ENCODE data around the gene IGSF9. TPM values are rescaled to one million over a fixed set of nuclear protein-coding genes. Genes with fewer than 3 reads are reported as not detected.

The IGSF9 gene
- polyA plus RNA-seq, 1 donor from 2014 or later = 11.8 TPM

DNA sequence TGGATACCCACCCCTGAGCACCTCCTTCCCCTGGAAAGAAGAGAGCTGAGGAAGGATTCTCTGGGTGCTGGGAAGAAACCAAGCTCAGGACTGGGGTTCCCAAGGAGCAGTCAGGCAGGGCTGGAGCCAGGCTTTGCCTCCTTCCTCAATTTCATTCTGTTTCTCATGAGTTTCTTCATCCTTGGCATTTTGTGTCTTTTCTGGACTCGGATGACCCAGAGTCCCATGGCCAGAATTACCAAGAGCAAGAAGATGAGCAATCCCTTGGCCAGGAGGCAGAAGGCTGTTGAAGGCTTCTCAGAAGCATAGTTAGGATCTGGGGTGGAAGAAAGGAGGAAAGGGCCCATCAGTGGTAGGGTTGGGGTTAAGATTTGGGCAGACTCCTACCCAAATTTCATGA is 6.1 kb upstream of the IGSF9 start:
- no peaks in the 10 kb centered on the region for H3F3A ChIP-seq (ENCODE audit: insufficient read depth, low read length, poor library complexity, severe bottlenecking)
- H3K79me2 ChIP-seq (replicated peaks; ENCODE audit: insufficient read depth, low read length) = no peaks in the 10 kb centered on the region
- H3K9me2 ChIP-seq (ENCODE audit: insufficient read depth, low read length) = no peaks in the 10 kb centered on the region
- TF ChIP-seq, protein P1, sequence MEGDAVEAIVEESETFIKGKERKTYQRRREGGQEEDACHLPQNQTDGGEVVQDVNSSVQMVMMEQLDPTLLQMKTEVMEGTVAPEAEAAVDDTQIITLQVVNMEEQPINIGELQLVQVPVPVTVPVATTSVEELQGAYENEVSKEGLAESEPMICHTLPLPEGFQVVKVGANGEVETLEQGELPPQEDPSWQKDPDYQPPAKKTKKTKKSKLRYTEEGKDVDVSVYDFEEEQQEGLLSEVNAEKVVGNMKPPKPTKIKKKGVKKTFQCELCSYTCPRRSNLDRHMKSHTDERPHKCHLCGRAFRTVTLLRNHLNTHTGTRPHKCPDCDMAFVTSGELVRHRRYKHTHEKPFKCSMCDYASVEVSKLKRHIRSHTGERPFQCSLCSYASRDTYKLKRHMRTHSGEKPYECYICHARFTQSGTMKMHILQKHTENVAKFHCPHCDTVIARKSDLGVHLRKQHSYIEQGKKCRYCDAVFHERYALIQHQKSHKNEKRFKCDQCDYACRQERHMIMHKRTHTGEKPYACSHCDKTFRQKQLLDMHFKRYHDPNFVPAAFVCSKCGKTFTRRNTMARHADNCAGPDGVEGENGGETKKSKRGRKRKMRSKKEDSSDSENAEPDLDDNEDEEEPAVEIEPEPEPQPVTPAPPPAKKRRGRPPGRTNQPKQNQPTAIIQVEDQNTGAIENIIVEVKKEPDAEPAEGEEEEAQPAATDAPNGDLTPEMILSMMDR (IDR thresholded peaks at IDR 0.05; ENCODE audit: poor library complexity, severe bottlenecking) = no peak
- no peak for TF ChIP-seq RAD21 (conservative IDR thresholded peaks at IDR 0.05)
- TF ChIP-seq, protein P2, sequence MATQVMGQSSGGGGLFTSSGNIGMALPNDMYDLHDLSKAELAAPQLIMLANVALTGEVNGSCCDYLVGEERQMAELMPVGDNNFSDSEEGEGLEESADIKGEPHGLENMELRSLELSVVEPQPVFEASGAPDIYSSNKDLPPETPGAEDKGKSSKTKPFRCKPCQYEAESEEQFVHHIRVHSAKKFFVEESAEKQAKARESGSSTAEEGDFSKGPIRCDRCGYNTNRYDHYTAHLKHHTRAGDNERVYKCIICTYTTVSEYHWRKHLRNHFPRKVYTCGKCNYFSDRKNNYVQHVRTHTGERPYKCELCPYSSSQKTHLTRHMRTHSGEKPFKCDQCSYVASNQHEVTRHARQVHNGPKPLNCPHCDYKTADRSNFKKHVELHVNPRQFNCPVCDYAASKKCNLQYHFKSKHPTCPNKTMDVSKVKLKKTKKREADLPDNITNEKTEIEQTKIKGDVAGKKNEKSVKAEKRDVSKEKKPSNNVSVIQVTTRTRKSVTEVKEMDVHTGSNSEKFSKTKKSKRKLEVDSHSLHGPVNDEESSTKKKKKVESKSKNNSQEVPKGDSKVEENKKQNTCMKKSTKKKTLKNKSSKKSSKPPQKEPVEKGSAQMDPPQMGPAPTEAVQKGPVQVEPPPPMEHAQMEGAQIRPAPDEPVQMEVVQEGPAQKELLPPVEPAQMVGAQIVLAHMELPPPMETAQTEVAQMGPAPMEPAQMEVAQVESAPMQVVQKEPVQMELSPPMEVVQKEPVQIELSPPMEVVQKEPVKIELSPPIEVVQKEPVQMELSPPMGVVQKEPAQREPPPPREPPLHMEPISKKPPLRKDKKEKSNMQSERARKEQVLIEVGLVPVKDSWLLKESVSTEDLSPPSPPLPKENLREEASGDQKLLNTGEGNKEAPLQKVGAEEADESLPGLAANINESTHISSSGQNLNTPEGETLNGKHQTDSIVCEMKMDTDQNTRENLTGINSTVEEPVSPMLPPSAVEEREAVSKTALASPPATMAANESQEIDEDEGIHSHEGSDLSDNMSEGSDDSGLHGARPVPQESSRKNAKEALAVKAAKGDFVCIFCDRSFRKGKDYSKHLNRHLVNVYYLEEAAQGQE (IDR thresholded peaks at IDR 0.05; ENCODE audit: borderline replicate concordance) = no peak
- TF ChIP-seq EP300 (conservative IDR thresholded peaks at IDR 0.05; ENCODE audit: poor library complexity, severe bottlenecking) = no peak
- TF ChIP-seq SMC3 (conservative IDR thresholded peaks at IDR 0.05; ENCODE audit: poor library complexity) = no peak
- TF ChIP-seq EZH2 (IDR thresholded peaks at IDR 0.05; ENCODE audit: borderline replicate concordance, insufficient read depth, low read length, poor library complexity, severe bottlenecking) = no peak
- no peak for TF ChIP-seq POLR2AphosphoS5 (IDR thresholded peaks at IDR 0.05)
- no peak for TF ChIP-seq MXI1 (conservative IDR thresholded peaks at IDR 0.05; ENCODE audit: poor library complexity, severe bottlenecking)
- TF ChIP-seq TAF1 (IDR thresholded peaks at IDR 0.05; ENCODE audit: low read depth) = no peak
- no peaks in the 10 kb centered on the region for H3K9me3 ChIP-seq (ENCODE audit: low read length)
- H3K4me2 ChIP-seq (ENCODE audit: low read length) = no peak overlapping the region
- H3K27me3 ChIP-seq (ENCODE audit: insufficient read depth, low read depth, low read length) = no peaks in the 10 kb centered on the region
- H3K4me3 ChIP-seq (ENCODE audit: low read length) = no peak overlapping the region
- H4K20me1 ChIP-seq (ENCODE audit: insufficient read depth) = no peaks in the 10 kb centered on the region
- no peaks in the 10 kb centered on the region for H3K36me3 ChIP-seq (ENCODE audit: insufficient read depth, low read length)
- no peak overlapping the region for H3K9ac ChIP-seq (ENCODE audit: low read length)
- H3K27ac ChIP-seq (ENCODE audit: low read length) = no peak overlapping the region
- H2AFZ ChIP-seq (ENCODE audit: low read depth, low read length) = no peak overlapping the region

DNA sequence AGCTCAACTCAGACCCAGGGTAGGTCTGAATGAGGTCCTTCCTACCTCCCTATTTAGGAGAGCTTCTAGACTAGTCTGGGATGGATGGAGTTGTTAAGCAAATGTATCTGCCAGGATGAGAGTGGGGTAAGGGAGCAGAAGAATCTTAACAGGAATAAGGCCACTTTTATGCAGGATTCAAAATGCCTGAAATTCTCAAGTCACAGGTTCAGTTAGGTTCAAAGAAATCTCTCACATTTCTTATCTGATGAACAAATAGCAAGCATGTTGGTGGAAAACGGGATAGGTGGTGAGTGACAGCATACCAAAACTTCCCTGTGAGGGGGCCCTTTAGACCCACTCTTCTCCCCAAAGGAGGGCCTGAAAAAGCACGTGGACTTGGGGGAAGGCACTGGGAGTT is 5.6 kb upstream of the IGSF9 start:
- no peaks in the 10 kb centered on the region for H3K36me3 ChIP-seq (ENCODE audit: insufficient read depth, low read length)
- no peaks in the 10 kb centered on the region for H4K20me1 ChIP-seq (ENCODE audit: insufficient read depth)
- no peak overlapping the region for H3K4me2 ChIP-seq (ENCODE audit: low read length)
- no peaks in the 10 kb centered on the region for H3K27me3 ChIP-seq (ENCODE audit: insufficient read depth, low read depth, low read length)
- H3K79me2 ChIP-seq (replicated peaks; ENCODE audit: insufficient read depth, low read length) = no peaks in the 10 kb centered on the region
- no peak overlapping the region for H2AFZ ChIP-seq (ENCODE audit: low read depth, low read length)
- no peak overlapping the region for H3K9ac ChIP-seq (ENCODE audit: low read length)
- H3K9me3 ChIP-seq (ENCODE audit: low read length) = no peaks in the 10 kb centered on the region
- no peaks in the 10 kb centered on the region for H3F3A ChIP-seq (ENCODE audit: insufficient read depth, low read length, poor library complexity, severe bottlenecking)
- H3K4me3 ChIP-seq (ENCODE audit: low read length) = no peak overlapping the region
- no peaks in the 10 kb centered on the region for H3K9me2 ChIP-seq (ENCODE audit: insufficient read depth, low read length)
- TF ChIP-seq MXI1 (conservative IDR thresholded peaks at IDR 0.05; ENCODE audit: poor library complexity, severe bottlenecking) (no peak), EP300 (conservative IDR thresholded peaks at IDR 0.05; ENCODE audit: poor library complexity, severe bottlenecking) (no peak), TAF1 (IDR thresholded peaks at IDR 0.05; ENCODE audit: low read depth) (no peak), RAD21 (conservative IDR thresholded peaks at IDR 0.05) (no peak), POLR2AphosphoS5 (IDR thresholded peaks at IDR 0.05) (no peak), EZH2 (IDR thresholded peaks at IDR 0.05; ENCODE audit: borderline replicate concordance, insufficient read depth, low read length, poor library complexity, severe bottlenecking) (no peak), SMC3 (conservative IDR thresholded peaks at IDR 0.05; ENCODE audit: poor library complexity) (no peak)
- TF ChIP-seq, protein P2 (IDR thresholded peaks at IDR 0.05; ENCODE audit: borderline replicate concordance) = no peak
- TF ChIP-seq, protein P1 (IDR thresholded peaks at IDR 0.05; ENCODE audit: poor library complexity, severe bottlenecking) = no peak
- no peak overlapping the region for H3K27ac ChIP-seq (ENCODE audit: low read length)

All from neural cell (in vitro differentiated cells).